Esophagus squamous epithelium (tissue), 5 donors: ENCODE data around the gene MTRF1L. TPM values are rescaled to one million over a fixed set of nuclear protein-coding genes. Genes with fewer than 3 reads are reported as not detected.
"Not testable (repeated sequence)": the region's sequence is repeated elsewhere in the genome, so short reads cannot be mapped to it uniquely, and the experiment has no call there.

Experiments used
- DNase-seq: peaks from one replicate; lab custom pipeline; 2025; lab: John Stamatoyannopoulos, UW
- H3K27ac ChIP-seq, 4 donors: fragments of 200-600 bp; sonication (generic); one replicate each; pipeline ENCODE4 v1.5.1; 2016 to 2019; ENCODE audit warnings: mild to moderate bottlenecking in 1 of 4
- H3K27me3 ChIP-seq, 4 donors: fragments of 200-600 bp; sonication (generic); 1 replicate in 3 of 4; 2 replicates in 1 of 4; pipeline versions ENCODE4 v1.5.1 to v1.6.0; 2017 to 2021; ENCODE audit warnings: antibody characterized with exemption in 1 of 4
- H3K36me3 ChIP-seq, 3 donors: fragments of 200-600 bp; sonication (generic); one replicate each; pipeline ENCODE4 v1.5.1; 2016 to 2019
- H3K4me1 ChIP-seq, 3 donors: fragments of 200-600 bp; sonication (generic); one replicate each; pipeline ENCODE4 v1.5.1; 2017 to 2019
- H3K4me3 ChIP-seq, 4 donors: fragments of 200-600 bp; sonication (generic); 1 replicate in 3 of 4; 2 replicates in 1 of 4; pipeline ENCODE4 v1.5.1; 2016 to 2019; ENCODE audit warnings: mild to moderate bottlenecking in 2 of 4, moderate library complexity in 1 of 4
- H3K9me3 ChIP-seq, 3 donors: fragments of 200-600 bp; sonication (generic); one replicate each; pipeline ENCODE4 v1.5.1; 2016 to 2019
- POLR2A ChIP-seq, 4 donors: fragments of 450-650 bp; IDR thresholded peaks; one replicate each; pipeline ENCODE4 v1.6.1; 2017; ENCODE audit warnings: antibody characterized with exemption in 4 of 4, mild to moderate bottlenecking in 4 of 4, moderate library complexity in 3 of 4
- WGBS, 2 donors: methylation state at CpG; one replicate each; pipeline ENCODE4 v1.1.5; 2018; 5-methylcytosine and 5-hydroxymethylcytosine counted together
- intact Hi-C: fragments of 100-400 bp; cut with DNase I; formaldehyde crosslinking; loops from one replicate; pipeline ENCODE4 v1.15.0; 2022
- total RNA-seq, 4 donors: library from RNA; depleted of rRNA; stranded (reverse); fragments of >200 nt; gene quantifications; one replicate each; pipeline ENCODE4 v1.1.0, GENCODE V29; 2016
- TF ChIP-seq, protein P1 (sequence below), 6 experiments: fragments of 450-650 bp in 4 of 6; fragments of 200-600 bp in 2 of 6; sonication (generic) in 2 of 6; IDR thresholded peaks; one replicate each; pipeline ENCODE4 v1.5.1; 2016 to 2019; ENCODE audit warnings: antibody characterized with exemption in 6 of 6, mild to moderate bottlenecking in 4 of 6, moderate library complexity in 4 of 6
- donor health status: DM: yes; HTN: yes; CAD: no.

Gene MTRF1L
- total RNA-seq, 4 donors from 2014 or later: 7.3 to 16.2 (median 14.4) TPM

DNA sequence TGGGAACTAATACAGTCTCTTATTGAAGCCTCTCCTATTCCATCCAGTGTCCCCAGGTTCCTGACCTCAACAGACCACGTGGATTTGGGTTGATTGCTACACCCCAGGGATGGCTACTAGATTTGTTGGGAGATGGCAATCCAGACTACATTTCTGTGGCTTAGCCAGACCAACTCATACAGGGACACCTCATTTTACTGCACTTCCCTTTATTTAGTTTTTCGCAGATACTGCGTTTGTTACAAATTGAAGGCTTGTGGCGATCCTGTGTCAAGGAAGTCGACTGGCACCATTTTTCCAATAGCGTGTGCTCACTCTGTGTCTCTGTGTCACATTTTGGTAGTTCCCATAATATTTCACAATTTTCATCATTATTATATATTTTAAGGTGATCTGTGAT, 10.3 kb upstream of the MTRF1L start:
- Histone ChIP-seq H3K9me3 (no peaks in the 10 kb centered on the region), H3K27ac (no peak overlapping the region), H3K4me3 (no peak overlapping the region), H3K4me1 (no peaks in the 10 kb centered on the region), H3K27me3 (no peaks in the 10 kb centered on the region), H3K36me3 (no peaks in the 10 kb centered on the region)
- intact Hi-C loops: loop anchor here (10.0 kb wide), 1 partner anchor 58 kb away; no protein-coding TSS in a partner anchor
- no peak for TF ChIP-seq POLR2A (IDR thresholded peaks at IDR 0.05)
- TF ChIP-seq, protein P1, sequence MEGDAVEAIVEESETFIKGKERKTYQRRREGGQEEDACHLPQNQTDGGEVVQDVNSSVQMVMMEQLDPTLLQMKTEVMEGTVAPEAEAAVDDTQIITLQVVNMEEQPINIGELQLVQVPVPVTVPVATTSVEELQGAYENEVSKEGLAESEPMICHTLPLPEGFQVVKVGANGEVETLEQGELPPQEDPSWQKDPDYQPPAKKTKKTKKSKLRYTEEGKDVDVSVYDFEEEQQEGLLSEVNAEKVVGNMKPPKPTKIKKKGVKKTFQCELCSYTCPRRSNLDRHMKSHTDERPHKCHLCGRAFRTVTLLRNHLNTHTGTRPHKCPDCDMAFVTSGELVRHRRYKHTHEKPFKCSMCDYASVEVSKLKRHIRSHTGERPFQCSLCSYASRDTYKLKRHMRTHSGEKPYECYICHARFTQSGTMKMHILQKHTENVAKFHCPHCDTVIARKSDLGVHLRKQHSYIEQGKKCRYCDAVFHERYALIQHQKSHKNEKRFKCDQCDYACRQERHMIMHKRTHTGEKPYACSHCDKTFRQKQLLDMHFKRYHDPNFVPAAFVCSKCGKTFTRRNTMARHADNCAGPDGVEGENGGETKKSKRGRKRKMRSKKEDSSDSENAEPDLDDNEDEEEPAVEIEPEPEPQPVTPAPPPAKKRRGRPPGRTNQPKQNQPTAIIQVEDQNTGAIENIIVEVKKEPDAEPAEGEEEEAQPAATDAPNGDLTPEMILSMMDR (IDR thresholded peaks at IDR 0.05): no peak
- DNase-seq: no peak
- WGBS, 2 donors: 76% methylated on average over 6 of the region's 6 CpGs

DNA sequence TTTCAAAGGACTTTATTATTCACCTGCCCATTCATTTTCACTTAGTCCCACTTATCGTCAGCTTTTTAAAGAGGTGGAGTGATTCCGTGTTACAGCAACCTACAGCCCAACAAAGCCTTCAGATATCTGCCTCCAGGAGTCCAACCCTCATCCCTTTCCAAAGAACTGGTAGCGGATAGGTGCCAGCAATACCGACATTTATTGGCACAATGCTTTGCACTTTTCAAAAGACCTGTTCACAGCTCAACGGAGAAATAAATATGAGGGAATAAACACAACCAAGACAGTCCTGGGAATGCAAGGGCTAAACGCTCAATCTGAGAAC, 819 bp upstream of the MTRF1L start:
- no peak for DNase-seq
- intact Hi-C loops: no loop called here

GRCh38 chr6:153001767-153002612, 519 bp downstream of the MTRF1L start:
- Histone ChIP-seq H3K4me1 (peaks cover 13 to 53% (median 18%) of the 10 kb centered on the region in 3 donors), H3K4me3 (peak overlapping the region; percentile 68 to 83 (median 77)), H3K36me3 (peaks cover 0 to 25% (median 2%) of the 10 kb centered on the region in 3 donors), H3K9me3 (no peaks in the 10 kb centered on the region), H3K27me3 (no peaks in the 10 kb centered on the region), H3K27ac (peak overlapping the region; percentile 88 to 93 (median 90))
- DNase-seq: no peak
- 5 to 7% methylated on average over 9 to 19 of the region's 31 CpGs for WGBS, 2 donors
- TF ChIP-seq, protein P1 (IDR thresholded peaks at IDR 0.05): no peak
- TF ChIP-seq POLR2A (IDR thresholded peaks at IDR 0.05): no peak
- intact Hi-C loops: no loop called here

More for the DNA sequence above, 819 bp upstream of the MTRF1L start:
- H3K9me3 ChIP-seq: no peaks in the 10 kb centered on the region
- TF ChIP-seq POLR2A (IDR thresholded peaks at IDR 0.05): no peak
- TF ChIP-seq, protein P1 (IDR thresholded peaks at IDR 0.05): no peak
- H3K27ac ChIP-seq: peak overlapping the region; percentile 88 to 93 (median 90)
- H3K4me1 ChIP-seq: peaks cover 13 to 50% (median 18%) of the 10 kb centered on the region in 3 donors
- 2 to 3% methylated on average over 6 of the region's 6 CpGs for WGBS, 2 donors
- H3K4me3 ChIP-seq: peak overlapping the region; percentile 68 to 83 (median 77)
- no peaks in the 10 kb centered on the region for H3K27me3 ChIP-seq
- peaks cover 0 to 12% (median 0%) of the 10 kb centered on the region in 3 donors for H3K36me3 ChIP-seq

DNA sequence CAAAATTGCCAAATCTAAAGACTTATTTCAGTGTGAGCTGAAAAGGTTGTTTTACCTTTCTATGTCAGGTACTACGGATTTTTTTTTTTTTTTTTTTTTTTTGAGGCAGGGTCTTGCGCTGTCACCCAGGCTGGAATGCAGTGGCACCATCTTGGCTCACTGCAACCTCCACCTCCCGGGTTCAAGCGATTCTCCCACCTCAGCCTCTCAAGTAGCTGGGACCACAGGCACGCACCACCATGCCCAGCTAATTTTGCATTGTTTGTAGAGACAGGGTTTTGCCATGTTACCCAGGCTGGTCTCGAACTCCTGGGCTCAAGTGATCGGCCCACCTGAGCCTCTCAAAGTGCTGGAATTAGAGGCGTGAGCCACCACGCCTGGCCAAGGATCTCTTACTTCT, 1.7 kb downstream of the MTRF1L start:
- H3K9me3 ChIP-seq, intact Hi-C loops, DNase-seq, H3K27me3 ChIP-seq: not testable (repeated sequence)
- H3K4me1 ChIP-seq: peaks cover 13 to 53% (median 18%) of the 10 kb centered on the region in 3 donors
- H3K4me3 ChIP-seq: peak overlapping the region in 1 of 4 donors; percentile 3
- peaks cover 0 to 37% (median 4%) of the 10 kb centered on the region in 3 donors for H3K36me3 ChIP-seq
- 88 to 94% methylated on average over 7 to 8 of the region's 9 CpGs for WGBS, 2 donors
- H3K27ac ChIP-seq: peak overlapping the region in 1 of 4 donors; percentile 9

- no peak for DNase-seq
- peaks cover 13 to 53% (median 18%) of the 10 kb centered on the region in 3 donors for H3K4me1 ChIP-seq
- H3K9me3 ChIP-seq: no peaks in the 10 kb centered on the region
- no peaks in the 10 kb centered on the region for H3K27me3 ChIP-seq
- intact Hi-C loops: no loop called here
- TF ChIP-seq POLR2A (IDR thresholded peaks at IDR 0.05): no peak
- peaks cover 0 to 43% (median 4%) of the 10 kb centered on the region in 3 donors for H3K36me3 ChIP-seq
- H3K27ac ChIP-seq: no peak overlapping the region
- H3K4me3 ChIP-seq: no peak overlapping the region
These were observed 2.3 kb downstream of the MTRF1L start for GRCh38 chr6:153000243-153000642.

- H3K9me3 ChIP-seq, H3K27me3 ChIP-seq, H3K27ac ChIP-seq, DNase-seq, intact Hi-C loops, H3K4me3 ChIP-seq: not testable (repeated sequence)
- 79 to 80% methylated on average over 2 of the region's 2 CpGs for WGBS, 2 donors
- peaks cover 13 to 53% (median 18%) of the 10 kb centered on the region in 3 donors for H3K4me1 ChIP-seq
- peaks cover 0 to 49% (median 4%) of the 10 kb centered on the region in 3 donors for H3K36me3 ChIP-seq
These were observed 3.0 kb downstream of the MTRF1L start for GRCh38 chr6:152999538-152999937.
